ENCODE data around the gene RNU7-1.
"Not testable (repeated sequence)": the region's sequence is repeated elsewhere in the genome, so short reads cannot be mapped to it uniquely, and the experiment has no call there.

DNA sequence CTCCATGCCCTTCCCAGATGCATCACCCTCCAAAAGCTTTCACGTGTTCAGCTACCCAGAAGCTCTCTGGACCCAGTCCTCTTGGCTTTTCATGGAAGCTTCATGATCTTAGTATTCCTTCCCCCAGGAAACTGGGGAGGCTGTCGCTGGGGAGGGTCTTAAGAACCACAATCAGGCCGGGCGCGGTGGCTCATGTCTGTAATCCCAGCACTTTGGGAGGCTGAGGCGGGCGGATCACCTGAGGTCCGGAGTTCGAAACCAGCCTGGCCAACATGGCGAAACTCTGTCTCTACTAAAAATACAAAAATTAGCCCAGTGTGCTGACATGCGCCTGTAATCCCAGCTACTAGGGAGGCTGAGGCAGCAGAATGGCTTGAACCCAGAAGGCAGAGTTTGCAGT lies 35.5 kb upstream of the RNU7-1 start:
- not testable (repeated sequence) for TF ChIP-seq CTCF (IDR thresholded peaks at IDR 0.05 in 8 of 11, conservative IDR thresholded peaks at IDR 0.05 in 3 of 11); POLR2A (IDR thresholded peaks at IDR 0.05)

All from spleen (tissue), 7 donors.